GM18873 (cell line): ENCODE measurements around the gene CMSS1.
"Not testable (repeated sequence)": the region's sequence is repeated elsewhere in the genome, so short reads cannot be mapped to it uniquely, and the experiment has no call there.

ENCODE experiments used
- ATAC-seq: cut with Tn5 transposase; IDR thresholded peaks from one replicate; pipeline ENCODE4 v1.9.1; 2021; ENCODE audit warnings: mild to moderate bottlenecking, moderate library complexity, moderate number of reproducible peaks; ENCODE audit not compliant: unreplicated experiment, low FRiP score

CMSS1 gene

DNA sequence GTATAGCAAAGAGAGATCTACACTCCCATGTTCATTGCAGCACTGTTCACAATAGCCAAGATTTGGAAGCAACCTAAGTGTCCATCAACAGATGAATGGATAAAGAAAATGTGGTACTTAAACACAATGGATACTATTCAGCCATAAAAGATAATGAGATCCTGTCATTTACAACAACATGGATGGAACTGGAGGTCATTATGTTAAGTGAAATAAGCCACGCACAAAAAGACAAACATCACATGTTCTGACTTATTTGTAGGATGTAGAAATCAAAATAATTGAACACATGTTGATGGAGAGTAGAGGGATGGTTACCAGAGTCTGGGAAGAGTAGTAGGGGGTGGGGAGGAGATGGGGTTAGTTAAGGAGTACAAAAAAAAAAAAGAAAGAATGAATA, 278.6 kb downstream of the CMSS1 start:
- ATAC-seq = not testable (repeated sequence)

DNA sequence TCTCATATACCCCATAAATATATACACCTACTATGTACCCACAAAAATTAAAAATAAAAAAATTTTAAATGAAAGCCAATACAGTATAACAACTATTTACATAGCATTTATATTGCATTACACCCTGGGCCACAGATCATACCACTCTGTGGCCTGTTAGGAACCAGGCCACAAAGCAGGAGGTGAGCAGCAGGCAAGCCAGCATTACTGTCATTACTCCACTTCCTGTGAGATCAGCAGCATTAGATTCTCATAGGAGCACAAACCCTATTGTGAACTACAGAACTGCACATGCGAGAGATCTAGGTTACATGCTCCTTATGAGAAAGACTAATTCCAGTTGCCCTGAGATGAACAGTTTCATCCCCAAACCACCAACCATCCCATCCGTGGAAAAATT, 279.2 kb downstream of the CMSS1 start:
- no peak for ATAC-seq

DNA sequence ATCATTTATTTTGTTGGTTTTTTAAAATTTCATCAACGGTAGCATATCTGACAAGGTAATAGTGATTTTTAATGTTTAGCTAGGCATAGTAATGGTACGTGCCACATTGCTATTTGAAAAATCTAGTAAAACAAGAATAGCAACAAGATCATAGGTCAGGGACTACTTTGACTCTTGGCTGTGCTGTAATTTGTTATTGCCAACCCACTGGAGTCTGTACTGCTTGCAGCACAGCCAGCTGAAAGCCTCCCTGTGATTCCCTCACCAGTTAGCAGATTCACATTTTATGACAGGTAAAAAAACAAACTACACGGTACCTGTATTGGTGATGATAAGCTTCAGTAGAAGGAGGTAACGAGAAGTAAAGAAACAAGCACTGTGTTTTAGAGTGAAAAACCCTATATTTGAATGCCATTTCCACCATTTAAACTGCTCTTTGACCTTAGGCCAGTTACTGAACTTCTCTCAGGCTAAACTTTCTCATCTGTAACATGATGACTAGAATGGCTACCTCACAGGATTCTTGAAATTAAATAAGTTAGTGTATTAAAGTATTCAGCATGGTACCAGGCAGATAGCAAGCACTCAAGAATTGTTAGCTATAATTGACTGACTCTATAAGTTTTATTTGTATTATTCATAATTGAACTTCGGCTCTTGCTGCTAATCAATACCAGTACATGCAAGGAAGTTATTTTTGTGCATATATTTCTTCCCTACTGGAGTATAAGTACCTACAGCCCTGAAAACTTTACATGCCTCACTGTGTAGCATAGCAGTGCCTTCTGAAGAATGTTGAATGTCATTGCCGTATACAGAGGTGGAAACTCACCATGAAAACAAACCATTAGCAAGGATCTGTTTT, 280.5 kb downstream of the CMSS1 start:
- ATAC-seq = no peak

DNA sequence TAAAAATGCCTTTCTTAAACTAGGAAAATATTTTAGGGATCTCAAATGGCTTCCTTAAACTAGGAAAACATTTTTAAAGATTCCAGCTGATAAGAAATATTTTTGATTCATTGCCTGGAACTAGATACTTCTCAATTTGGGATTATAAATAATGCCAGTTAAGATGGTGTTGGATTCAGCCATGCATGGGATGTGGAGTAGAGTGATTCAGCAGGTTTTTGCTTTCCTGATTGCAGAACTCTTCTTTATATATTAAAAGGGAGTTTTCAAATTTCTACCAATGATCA, 281.1 kb downstream of the CMSS1 start:
- no peak for ATAC-seq

DNA sequence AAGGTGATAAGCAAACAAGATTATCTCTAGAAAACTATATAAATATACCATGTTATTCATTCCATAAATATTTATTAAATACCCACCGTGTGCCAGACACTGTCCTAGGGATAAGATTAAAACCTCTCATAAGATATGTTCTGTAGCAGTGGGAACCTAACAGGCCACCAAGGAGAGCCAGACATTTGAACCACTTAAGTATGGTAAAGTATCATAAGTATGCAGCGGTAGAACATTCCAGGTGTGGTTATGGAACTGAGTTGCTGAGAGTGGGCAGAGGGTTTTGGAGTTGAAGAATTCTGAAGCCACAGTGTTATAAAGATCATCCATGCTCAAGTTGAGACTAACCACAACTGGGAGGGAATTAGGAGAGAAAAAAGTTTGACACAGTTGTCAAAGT, 282.0 kb downstream of the CMSS1 start:
- no peak for ATAC-seq

DNA sequence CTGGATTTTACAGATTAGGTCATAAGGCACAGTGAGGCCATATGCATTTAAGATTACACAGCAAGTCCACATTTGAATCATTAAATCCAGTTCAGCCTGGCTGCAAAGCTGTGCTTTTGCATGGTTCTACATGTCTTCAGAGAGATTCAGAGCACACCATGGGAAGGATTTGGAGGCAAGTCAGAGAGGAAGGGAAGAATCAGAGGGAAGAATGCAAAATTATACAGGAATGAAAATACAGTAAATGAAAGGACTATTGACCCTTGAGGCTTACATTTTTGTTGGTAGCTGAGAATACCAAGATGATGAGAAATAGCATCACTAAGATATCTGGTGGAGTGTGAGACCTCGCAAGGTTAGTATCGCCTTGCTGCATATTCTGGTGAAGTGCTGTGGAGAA, 282.8 kb downstream of the CMSS1 start:
- no peak for ATAC-seq

DNA sequence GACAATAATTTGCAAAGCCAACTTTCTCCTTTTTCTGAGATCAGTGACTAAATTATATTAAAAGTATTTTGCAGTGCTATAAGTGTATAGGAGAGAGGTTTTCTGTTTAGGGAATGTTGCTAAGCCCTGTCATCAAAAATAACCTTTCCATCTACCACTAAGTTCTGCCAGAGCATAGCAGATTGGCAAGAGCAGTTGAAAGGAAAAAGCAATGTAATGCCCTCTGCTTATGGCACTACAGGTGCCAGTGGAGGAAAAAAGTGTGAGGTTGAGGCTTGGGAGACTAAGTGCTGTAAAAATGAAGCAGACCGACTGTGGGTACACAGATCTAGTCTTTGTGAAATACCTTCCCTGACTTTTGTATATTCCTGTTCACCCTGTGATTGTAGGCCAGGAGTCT, 285.1 kb downstream of the CMSS1 start:
- ATAC-seq = no peak

DNA sequence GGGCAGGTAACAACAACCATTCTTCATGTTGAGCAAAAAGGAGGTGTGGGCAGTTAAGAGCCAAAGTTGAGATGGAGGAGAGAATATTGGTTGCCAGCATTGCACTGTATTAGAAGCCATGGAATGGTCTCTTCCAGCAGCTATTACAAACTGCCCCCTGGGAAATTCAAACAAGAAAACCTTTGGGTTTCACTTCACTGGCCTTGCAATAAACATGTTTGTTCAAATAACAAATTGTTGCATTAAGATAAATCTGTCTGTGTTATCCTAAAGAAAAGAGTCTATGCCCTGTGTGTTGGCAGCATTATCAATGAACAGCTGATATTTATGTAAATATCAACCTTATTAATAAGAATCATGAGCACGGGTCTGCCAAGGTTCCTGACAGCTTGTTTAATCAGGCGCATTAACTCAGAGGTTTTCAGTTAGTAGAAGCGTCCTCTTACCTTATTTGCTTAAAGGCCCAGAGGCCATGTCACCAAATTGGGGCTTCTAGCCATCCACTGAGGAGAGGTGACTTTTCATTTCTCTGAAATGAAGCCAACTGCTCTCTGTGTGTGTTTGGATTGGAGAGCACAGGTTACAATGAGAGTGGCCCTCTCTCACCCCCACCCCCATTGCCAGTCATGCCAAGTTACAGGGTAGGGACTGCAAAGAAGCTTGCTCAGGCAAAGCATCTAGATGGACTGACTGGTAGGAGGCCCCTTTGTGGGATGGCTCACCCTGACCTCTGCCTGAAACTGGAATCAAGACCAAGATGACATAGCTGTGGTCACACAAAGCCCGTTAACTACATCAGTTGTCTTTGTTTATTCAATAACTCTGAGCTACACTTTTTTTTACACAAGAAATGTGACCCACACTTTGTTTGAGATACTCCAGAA, 286.1 kb downstream of the CMSS1 start:
- peak; percentile 84 for ATAC-seq

DNA sequence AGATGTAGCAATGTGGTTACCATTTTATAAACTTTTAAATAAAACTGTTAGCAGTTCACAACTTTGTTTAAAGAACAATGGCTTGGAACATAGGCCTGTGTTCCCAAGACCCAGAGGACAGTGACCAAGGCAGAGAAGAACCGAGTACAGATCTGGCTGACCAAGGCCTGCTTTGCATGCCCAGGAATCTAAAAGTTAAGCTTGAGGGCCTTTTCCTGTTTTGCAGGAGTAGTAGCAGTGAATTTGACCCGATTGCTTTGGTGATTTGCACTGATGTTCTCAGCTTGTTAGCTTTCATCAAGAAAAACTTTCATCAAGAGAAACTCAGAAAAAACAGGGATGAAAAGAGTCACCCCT, 286.8 kb downstream of the CMSS1 start:
- ATAC-seq = peak; percentile 39

DNA sequence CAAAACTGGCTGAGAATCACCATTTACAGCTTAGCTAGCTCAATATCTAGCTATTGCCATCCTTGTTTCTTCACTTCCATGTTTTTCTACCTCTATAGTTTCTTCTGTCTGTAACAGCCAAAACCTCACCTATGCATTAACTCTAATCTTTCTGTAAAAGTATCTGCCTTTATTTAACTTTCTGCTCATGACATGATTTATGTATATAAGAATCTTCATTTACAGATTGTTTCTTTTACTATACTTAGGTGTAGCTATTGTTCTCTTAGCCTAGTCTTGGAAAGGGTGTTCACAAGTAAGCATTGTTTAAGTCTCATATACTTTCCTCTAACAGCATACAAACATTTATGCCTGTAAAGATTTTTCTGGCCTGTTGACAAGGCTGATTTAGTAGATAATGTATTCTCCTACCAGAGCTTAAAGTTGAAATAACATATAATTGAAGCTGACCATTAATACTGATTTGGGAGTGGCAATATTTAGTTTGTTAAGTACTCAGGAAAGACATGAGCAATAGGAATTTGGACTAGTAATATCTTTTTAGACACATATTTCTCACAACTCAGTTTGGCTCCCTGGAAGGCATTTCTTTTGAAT, 287.3 kb downstream of the CMSS1 start:
- no peak for ATAC-seq

DNA sequence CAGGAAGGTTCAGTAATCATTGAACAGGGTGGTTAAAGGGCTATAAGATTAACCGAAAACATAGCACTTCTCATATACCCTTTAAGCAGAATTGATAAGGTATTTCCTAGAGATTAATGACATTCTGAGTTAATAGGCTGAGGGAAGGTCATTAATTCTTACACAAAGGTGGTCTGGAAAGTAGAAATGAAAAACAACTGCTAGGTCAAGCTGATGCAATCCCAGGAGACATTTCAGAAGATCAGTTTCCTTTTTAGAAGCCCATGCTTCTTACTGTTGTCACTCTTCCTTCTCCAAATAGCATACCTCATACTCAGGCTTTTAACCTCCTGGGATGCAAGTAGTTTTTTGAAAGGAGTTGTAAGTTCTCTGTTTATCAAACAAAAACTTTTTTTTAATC, 287.8 kb downstream of the CMSS1 start:
- peak; percentile 36 for ATAC-seq

DNA sequence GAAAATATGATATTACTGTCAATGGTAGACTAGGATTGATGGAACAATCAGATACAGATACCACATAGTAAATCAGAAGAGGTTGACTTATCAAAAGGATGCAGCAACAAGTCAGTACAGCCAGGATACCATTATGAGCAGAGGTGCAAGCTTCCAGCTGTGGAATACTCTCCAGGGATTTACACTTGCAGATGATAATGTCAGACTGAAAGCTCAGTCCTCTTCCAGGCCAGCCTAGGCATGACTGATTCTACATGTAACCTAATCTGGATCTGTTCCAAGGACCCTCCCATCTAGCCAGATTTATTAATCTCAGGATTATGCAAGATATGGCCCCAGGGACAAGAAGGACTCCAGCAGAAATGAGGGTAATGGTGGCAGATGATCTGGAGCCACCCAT, 288.4 kb downstream of the CMSS1 start:
- no peak for ATAC-seq

DNA sequence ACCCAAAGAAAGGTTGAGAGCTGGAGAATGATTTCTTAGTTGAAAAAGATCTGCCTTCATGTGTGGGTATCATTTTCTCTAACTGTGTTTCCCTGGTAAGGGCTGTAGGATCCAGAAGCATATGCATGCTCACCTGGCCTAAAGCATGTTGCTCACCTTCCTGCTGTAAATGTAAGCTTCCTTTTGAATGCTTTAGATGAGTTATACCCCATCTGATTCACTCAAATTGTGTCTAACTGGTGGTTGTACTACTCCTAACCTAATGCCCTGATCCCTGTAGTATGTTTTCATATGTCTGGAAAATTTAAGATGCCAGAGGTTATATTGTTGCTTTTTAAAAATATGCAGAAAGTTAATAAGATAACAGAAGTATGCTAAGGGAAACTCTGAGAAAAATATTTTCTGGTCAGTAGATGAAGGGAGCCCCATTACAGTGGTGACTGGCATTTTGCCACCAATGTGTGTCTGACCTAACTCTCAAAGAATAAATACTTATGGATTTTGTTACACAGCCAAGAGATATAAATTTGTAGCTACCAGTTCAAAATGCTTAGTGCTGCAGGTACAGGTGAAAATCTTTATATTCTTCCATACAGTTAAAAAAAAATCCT, 289.0 kb downstream of the CMSS1 start:
- no peak for ATAC-seq

DNA sequence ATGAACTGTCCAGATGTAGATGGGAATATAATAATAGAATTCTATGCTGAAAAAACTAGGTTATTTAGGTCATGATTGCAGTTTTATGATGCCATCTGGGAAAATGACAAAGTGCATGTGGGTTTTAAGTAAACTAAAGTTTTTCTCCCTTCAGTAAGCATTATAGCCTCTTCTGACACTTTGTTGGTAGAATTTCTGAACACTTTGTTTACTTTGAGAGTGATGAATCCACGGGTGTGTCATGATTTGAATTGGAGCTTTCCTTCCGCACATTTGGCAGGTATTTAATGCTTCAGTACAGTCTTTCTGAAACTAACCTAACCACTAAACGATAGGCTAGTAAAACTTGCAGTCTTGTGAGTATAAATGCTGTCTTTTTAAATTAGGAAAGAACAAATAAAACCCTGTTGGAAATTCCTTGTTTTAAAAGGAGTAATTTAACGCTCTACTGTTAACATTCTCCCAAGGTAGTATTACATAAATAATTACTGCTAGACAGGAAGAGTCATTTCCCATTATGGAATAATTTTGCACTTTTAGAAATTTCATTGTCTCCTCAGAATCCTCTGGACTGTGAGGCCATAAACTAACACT, 289.7 kb downstream of the CMSS1 start:
- no peak for ATAC-seq

DNA sequence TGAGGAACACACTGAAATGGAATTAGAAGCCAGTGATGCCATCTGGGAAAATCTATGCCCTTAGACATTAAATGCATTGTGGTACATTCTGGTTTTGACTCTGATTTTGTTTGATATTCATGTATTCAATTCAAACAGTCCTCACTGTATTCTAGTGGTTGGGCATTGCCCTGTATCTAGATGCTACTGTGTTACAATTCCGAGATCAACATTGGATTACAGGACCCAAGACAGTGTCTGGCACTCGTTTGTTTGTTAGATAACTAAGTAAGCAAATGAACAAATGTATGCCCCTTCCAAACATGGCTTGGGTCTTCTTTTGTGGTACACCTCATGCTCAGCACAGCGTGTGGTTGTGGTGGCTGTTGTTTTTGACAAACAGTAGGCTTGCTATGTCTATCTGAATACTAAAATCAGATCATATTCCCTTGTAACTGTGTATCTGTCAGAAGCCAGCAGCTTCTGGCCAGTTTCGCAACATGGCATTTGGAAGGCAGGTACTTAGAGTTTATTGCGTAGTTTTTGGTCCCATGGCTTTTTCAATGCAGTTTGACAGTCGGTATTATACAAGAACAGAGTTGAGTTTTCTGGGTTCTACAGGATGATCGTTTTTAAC, 290.9 kb downstream of the CMSS1 start:
- ATAC-seq = no peak

DNA sequence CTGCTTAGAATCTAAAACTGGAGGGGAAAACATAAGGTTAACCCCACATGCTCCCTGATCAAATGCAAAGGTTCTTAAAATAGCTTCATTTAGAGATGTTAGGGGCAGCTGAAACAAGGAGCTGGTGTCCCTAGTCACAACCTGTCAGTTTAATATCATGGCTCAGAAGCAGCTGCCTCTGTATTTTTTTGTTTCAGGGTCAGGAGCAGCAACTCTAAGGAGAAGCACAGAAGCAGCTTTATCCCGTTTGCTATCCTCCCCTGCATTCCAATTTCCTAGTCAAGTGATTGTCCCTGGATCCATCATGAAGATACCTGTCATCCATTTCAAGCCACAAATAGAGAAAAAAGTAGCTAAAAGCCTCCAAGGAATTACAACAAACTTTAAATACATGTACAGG, 292.5 kb downstream of the CMSS1 start:
- ATAC-seq = no peak

DNA sequence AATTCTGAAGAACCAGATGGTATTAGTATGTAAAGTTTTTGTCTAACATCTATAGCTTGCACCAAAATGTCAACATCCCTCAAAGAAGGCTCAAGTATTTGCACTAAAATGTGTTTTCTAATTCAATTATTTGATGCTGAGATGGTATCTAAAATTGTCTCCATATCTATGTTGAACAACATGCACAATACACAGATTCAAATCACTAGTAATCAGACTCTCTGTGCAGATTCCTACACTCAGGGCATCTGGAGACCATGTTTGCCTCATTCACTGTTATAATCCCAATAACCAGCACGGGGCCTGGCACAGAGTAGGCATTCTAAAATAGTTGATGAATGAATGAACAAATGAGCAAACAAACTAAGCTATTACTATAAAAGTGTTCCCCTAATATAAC, 294.1 kb downstream of the CMSS1 start:
- no peak for ATAC-seq

DNA sequence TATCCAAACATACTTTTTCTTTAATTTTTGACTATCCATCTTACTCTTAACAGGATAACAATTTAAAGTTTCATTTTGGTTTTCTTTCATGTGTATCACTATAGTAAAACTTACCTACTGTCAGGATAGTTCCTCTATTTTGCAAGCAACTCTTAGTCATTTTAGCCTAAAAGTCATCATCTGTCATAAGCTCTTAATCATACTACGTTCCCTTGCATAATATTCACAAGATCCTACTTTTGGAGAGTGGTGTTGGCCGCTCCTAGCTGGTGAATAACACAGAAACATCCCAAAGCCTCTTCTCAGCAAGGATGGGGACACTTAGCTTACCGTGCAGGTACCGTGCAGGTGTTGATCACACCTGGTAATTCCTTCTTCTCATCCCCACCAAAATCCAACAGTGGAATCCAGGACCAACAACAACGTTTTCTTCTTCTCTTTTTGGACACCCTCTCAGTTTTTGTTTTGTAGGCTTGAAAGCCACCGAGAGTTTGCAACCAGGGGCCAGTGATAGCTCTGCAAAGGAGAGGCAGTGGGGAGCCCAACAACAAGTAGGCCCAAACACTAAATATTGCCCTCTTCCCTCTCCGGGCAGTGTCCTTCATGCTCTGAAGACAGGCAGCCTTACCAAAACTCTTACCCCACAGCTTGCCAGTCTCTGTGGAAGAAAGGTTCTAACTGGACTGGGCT, 296.2 kb downstream of the CMSS1 start:
- no peak for ATAC-seq

DNA sequence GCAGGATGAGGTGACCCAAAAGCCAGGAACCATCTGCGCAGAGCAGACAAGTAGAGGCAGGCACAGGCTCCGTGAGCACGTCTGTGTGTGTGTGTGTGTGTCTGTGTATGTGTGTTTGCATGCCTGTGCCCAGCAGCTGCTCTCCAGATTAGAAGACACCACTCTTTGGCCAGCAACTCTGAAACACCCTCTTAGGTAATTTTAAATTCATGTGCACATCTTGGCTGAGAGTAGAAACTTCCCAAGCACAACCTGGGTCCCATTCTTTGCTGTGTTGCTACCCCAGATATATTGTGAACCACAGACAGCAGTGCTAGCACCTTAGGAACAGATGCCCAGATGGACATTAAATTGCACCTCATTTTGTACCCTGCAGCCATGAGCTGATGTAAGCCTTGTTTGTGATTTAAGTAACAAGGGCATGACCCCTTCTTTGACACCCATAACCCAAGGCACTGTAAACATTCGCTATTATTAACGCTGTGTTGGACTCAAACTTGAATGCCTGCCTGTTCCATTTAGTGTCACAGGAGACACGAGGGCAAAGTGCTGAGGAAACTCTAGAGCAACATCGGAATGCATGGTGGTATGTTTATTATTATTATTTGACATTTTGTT, 296.9 kb downstream of the CMSS1 start, which contains the start of gene FILIP1L:
FILIP1L (minus strand) TSS at position 89 of the 618 bp plus-strand sequence.
- no peak for ATAC-seq
